HepG2 (cell line): ENCODE data around the gene PAIP1. TPM values are rescaled to one million over a fixed set of nuclear protein-coding genes. Genes with fewer than 3 reads are reported as not detected.

ENCODE experiments used
- ARID4A ChIP-seq: sonication (generic); formaldehyde crosslinking; IDR thresholded peaks from 2 replicates; pipeline ENCODE4 v1.5.0; 2020; ENCODE audit warnings: mild to moderate bottlenecking, missing genetic modification reagents, borderline replicate concordance
- CBFB ChIP-seq: sonication (generic); formaldehyde crosslinking; IDR thresholded peaks from 2 replicates; pipeline ENCODE4 v1.4.0; 2020; ENCODE audit warnings: missing genetic modification reagents
- E2F5 ChIP-seq: sonication (generic); formaldehyde crosslinking; conservative IDR thresholded peaks from 2 replicates; pipeline ENCODE4 v1.4.0; 2020; ENCODE audit warnings: missing genetic modification reagents
- ETS1 ChIP-seq: sonication (generic); formaldehyde crosslinking; IDR thresholded peaks from 2 replicates; pipeline ENCODE4 v1.4.0; 2020; ENCODE audit warnings: missing genetic modification reagents
- GLMP ChIP-seq: sonication (generic); formaldehyde crosslinking; IDR thresholded peaks from 2 replicates; pipeline ENCODE4 v1.9.0; 2021; ENCODE audit warnings: missing genetic modification reagents, mild to moderate bottlenecking, borderline replicate concordance
- KAT7 ChIP-seq: IDR thresholded peaks from 2 replicates; pipeline ENCODE4 v1.6.1; 2018; ENCODE audit warnings: borderline replicate concordance, missing compliant biosample characterization
- KAT8 ChIP-seq: IDR thresholded peaks from 2 replicates; pipeline ENCODE4 v1.6.1; 2016; ENCODE audit warnings: missing genetic modification reagents, missing compliant biosample characterization
- RNF2 ChIP-seq: fragments of 450-650 bp; conservative IDR thresholded peaks from 2 replicates; pipeline ENCODE4 v1.6.1; 2016; ENCODE audit warnings: low read depth
- SIX4 ChIP-seq: sonication (generic); formaldehyde crosslinking; IDR thresholded peaks from 2 replicates; pipeline ENCODE4 v1.4.0; 2020; ENCODE audit warnings: missing genetic modification reagents
- SMARCC2 ChIP-seq: fragments of 450-650 bp; IDR thresholded peaks from 2 replicates; pipeline ENCODE4 v1.6.1; 2017; ENCODE audit warnings: antibody characterized with exemption, mild to moderate bottlenecking
- SOX6 ChIP-seq, 2 experiments: fragments of 450-650 bp in 1 of 2; sonication (generic) in 1 of 2; formaldehyde crosslinking in 1 of 2; IDR thresholded peaks; 2 replicates each; pipeline versions ENCODE4 v1.4.0 to v1.6.1; 2017 to 2020; ENCODE audit warnings: antibody characterized with exemption in 1 of 2, mild to moderate bottlenecking in 1 of 2, missing genetic modification reagents in 1 of 2
- ZBTB44 ChIP-seq: sonication (generic); formaldehyde crosslinking; IDR thresholded peaks from 2 replicates; pipeline ENCODE4 v1.4.0; 2020; ENCODE audit warnings: missing genetic modification reagents
- ZNF513 ChIP-seq: sonication (generic); formaldehyde crosslinking; conservative IDR thresholded peaks from 2 replicates; pipeline ENCODE4 v1.5.0; 2020; ENCODE audit warnings: missing genetic modification reagents
- ZNF550 ChIP-seq: sonication (generic); formaldehyde crosslinking; IDR thresholded peaks from 2 replicates; pipeline ENCODE4 v1.4.0; 2020; ENCODE audit warnings: mild to moderate bottlenecking, missing genetic modification reagents, borderline replicate concordance
- ZNF691 ChIP-seq: sonication (generic); formaldehyde crosslinking; IDR thresholded peaks from 2 replicates; pipeline ENCODE4 v1.4.0; 2020; ENCODE audit warnings: missing genetic modification reagents, low read depth, mild to moderate bottlenecking, borderline replicate concordance
- ZSCAN31 ChIP-seq: sonication (generic); formaldehyde crosslinking; IDR thresholded peaks from 2 replicates; pipeline ENCODE4 v1.5.0; 2020; ENCODE audit warnings: low read depth, mild to moderate bottlenecking, missing genetic modification reagents
- polyA plus RNA-seq, 8 experiments: library from polyadenylated mRNA; depleted of rRNA in 3 of 8; stranded (reverse) in 7 of 8; unstranded in 1 of 8; fragments of >200 nt; fragmentation: Illumina TruSeq in 4 of 8; extraction: Trizol in 4 of 8; gene quantifications; 2 replicates each; pipeline versions ENCODE4 v1.2.1 to v1.2.3, GENCODE V29; 2011 to 2016; ENCODE audit warnings: low read depth in 4 of 8, missing spikeins in 1 of 8, mixed read lengths in 1 of 8; ENCODE audit not compliant: insufficient read depth in 1 of 8
- total RNA-seq, 5 experiments: library from RNA; depleted of rRNA; stranded (reverse); fragments of >200 nt; fragmentation: Illumina TruSeq; extraction: Trizol; gene quantifications; 2 replicates each; pipeline ENCODE4 v1.2.3, GENCODE V29; 2016; ENCODE audit warnings: low read depth in 1 of 5

PAIP1 gene
- total and polyA plus RNA-seq, 2 of the 13 experiments (the other 11 are each of a cell fraction or from before 2014, with no cell fraction given), result 96.6 to 116 TPM

- TF ChIP-seq ARID4A (CRISPR knock-in tag) (peak; percentile 69), ZNF691 (CRISPR knock-in tag) (no peak), SIX4 (CRISPR knock-in tag) (no peak), CBFB (CRISPR knock-in tag) (0 out of 2 replicates have a peak, but pooled peaks have one; percentile 1), E2F5 (CRISPR knock-in tag) (no peak), KAT8 (no peak; the same call in 1 of the 2 replicates), ZNF550 (CRISPR knock-in tag) (no peak), ETS1 (0 out of 2 replicates have a peak, but pooled peaks have one; percentile 4), RNF2 (no peak), SOX6 (IDR thresholded peaks at IDR 0.05) (no peak), SOX6 (CRISPR knock-in tag; IDR thresholded peaks at IDR 0.05) (no peak; the same call in 1 of the 2 replicates), ZBTB44 (CRISPR knock-in tag) (no peak), GLMP (CRISPR knock-in tag) (no peak), KAT7 (CRISPR knock-in tag) (no peak; the same call in 1 of the 2 replicates), ZSCAN31 (CRISPR knock-in tag) (no peak), SMARCC2 (no peak), ZNF513 (CRISPR knock-in tag) (no peak)
Measured at GRCh38 chr5:43555895-43556606, 826 bp downstream of the PAIP1 start (continued).
